ENCODE data around the gene TNFSF13.

The TNFSF13 gene

DNA sequence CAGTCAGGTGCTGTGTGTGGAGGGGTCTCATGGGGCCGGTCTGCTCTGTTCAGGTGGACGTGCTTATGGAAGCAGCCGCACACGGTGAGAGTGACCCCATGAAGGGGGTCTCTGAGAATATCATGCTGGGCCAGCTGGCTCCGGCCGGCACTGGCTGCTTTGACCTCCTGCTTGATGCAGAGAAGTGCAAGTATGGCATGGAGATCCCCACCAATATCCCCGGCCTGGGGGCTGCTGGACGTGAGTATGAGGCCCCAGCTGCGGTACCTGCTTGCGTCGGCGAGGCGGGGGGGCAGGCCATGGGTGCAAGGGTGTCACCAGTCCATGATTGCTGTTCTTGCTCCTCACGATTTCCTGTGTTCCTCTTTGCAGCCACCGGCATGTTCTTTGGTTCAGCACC, 46.4 kb upstream of the TNFSF13 start:
- Histone ChIP-seq H3K36me3 (ENCODE audit: low read length) (peaks cover 2% of the 10 kb centered on the region; the same call in 1 of the 2 replicates), H3K9ac (ENCODE audit: low read length) (no peak overlapping the region), H3K79me2 (ENCODE audit: insufficient read depth, low read length) (no peaks in the 10 kb centered on the region), H3K9me3 (ENCODE audit: insufficient read depth, low read length) (no peaks in the 10 kb centered on the region), H2AFZ (ENCODE audit: low read depth, low read length, severe bottlenecking) (no peak overlapping the region), H3F3A (ENCODE audit: insufficient read depth) (peaks cover 13% of the 10 kb centered on the region; the same call in 1 of the 2 replicates), H3K27me3 (ENCODE audit: low read length) (no peaks in the 10 kb centered on the region), H3K27ac (ENCODE audit: low read depth, low read length) (no peak overlapping the region), H3K4me2 (ENCODE audit: low read depth, low read length, poor library complexity, severe bottlenecking) (no peak overlapping the region), H3K9me2 (replicated peaks; ENCODE audit: insufficient read depth, low read length) (no peaks in the 10 kb centered on the region), H4K20me1 (ENCODE audit: low read depth, low read length) (no peaks in the 10 kb centered on the region), H3K4me3 (ENCODE audit: insufficient read depth, low read length, poor library complexity, severe bottlenecking) (no peak overlapping the region)
- TF ChIP-seq EZH2phosphoT487 (conservative IDR thresholded peaks at IDR 0.05; ENCODE audit: low read length), result no peak
- TF ChIP-seq, protein P1, sequence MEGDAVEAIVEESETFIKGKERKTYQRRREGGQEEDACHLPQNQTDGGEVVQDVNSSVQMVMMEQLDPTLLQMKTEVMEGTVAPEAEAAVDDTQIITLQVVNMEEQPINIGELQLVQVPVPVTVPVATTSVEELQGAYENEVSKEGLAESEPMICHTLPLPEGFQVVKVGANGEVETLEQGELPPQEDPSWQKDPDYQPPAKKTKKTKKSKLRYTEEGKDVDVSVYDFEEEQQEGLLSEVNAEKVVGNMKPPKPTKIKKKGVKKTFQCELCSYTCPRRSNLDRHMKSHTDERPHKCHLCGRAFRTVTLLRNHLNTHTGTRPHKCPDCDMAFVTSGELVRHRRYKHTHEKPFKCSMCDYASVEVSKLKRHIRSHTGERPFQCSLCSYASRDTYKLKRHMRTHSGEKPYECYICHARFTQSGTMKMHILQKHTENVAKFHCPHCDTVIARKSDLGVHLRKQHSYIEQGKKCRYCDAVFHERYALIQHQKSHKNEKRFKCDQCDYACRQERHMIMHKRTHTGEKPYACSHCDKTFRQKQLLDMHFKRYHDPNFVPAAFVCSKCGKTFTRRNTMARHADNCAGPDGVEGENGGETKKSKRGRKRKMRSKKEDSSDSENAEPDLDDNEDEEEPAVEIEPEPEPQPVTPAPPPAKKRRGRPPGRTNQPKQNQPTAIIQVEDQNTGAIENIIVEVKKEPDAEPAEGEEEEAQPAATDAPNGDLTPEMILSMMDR (IDR thresholded peaks at IDR 0.05; ENCODE audit: insufficient read depth, low read length, poor library complexity, severe bottlenecking), result no peak

DNA sequence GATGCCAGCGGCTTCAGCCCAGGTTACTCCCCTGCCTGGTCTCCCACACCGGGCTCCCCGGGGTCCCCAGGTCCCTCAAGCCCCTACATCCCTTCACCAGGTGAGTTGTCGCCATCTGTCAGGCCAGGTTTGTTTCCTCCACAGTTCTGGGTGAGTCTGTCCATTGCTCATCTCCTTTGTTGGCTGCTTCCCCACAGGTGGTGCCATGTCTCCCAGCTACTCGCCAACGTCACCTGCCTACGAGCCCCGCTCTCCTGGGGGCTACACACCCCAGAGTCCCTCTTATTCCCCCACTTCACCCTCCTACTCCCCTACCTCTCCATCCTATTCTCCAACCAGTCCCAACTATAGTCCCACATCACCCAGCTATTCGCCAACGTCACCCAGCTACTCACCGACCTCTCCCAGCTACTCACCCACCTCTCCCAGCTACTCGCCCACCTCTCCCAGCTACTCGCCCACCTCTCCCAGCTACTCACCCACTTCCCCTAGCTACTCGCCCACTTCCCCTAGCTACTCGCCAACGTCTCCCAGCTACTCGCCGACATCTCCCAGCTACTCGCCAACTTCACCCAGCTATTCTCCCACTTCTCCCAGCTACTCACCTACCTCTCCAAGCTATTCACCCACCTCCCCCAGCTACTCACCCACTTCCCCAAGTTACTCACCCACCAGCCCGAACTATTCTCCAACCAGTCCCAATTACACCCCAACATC, 45.6 kb upstream of the TNFSF13 start:
- no peaks in the 10 kb centered on the region for H4K20me1 ChIP-seq (ENCODE audit: low read depth, low read length)
- H3K79me2 ChIP-seq (ENCODE audit: insufficient read depth, low read length), result no peaks in the 10 kb centered on the region
- H2AFZ ChIP-seq (ENCODE audit: low read depth, low read length, severe bottlenecking), result no peak overlapping the region
- no peak overlapping the region for H3K9ac ChIP-seq (ENCODE audit: low read length)
- peaks cover 13% of the 10 kb centered on the region; the same call in 1 of the 2 replicates for H3F3A ChIP-seq (ENCODE audit: insufficient read depth)
- H3K27me3 ChIP-seq (ENCODE audit: low read length), result no peaks in the 10 kb centered on the region
- H3K27ac ChIP-seq (ENCODE audit: low read depth, low read length), result no peak overlapping the region
- H3K9me2 ChIP-seq (replicated peaks; ENCODE audit: insufficient read depth, low read length), result no peaks in the 10 kb centered on the region
- H3K4me3 ChIP-seq (ENCODE audit: insufficient read depth, low read length, poor library complexity, severe bottlenecking), result no peak overlapping the region
- TF ChIP-seq, protein P1 (IDR thresholded peaks at IDR 0.05; ENCODE audit: insufficient read depth, low read length, poor library complexity, severe bottlenecking), result no peak
- H3K36me3 ChIP-seq (ENCODE audit: low read length), result peaks cover 2% of the 10 kb centered on the region; the same call in 1 of the 2 replicates
- H3K4me2 ChIP-seq (ENCODE audit: low read depth, low read length, poor library complexity, severe bottlenecking), result no peak overlapping the region
- no peaks in the 10 kb centered on the region for H3K9me3 ChIP-seq (ENCODE audit: insufficient read depth, low read length)

DNA sequence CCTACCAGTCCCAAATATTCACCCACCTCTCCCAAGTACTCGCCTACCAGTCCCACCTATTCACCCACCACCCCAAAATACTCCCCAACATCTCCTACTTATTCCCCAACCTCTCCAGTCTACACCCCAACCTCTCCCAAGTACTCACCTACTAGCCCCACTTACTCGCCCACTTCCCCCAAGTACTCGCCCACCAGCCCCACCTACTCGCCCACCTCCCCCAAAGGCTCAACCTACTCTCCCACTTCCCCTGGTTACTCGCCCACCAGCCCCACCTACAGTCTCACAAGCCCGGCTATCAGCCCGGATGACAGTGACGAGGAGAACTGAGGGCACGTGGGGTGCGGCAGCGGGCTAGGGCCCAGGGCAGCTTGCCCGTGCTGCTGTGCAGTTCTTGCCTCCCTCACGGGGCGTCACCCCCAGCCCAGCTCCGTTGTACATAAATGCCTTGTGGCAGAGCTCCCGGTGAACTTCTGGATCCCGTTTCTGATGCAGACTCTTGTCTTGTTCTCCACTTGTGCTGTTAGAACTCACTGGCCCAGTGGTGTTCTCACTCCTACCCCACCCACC, 44.6 kb upstream of the TNFSF13 start:
- TF ChIP-seq, protein P1 (IDR thresholded peaks at IDR 0.05; ENCODE audit: insufficient read depth, low read length, poor library complexity, severe bottlenecking), result no peak
- TF ChIP-seq EZH2phosphoT487 (conservative IDR thresholded peaks at IDR 0.05; ENCODE audit: low read length), result no peak
- Histone ChIP-seq H3K79me2 (ENCODE audit: insufficient read depth, low read length) (no peaks in the 10 kb centered on the region), H3K9me2 (replicated peaks; ENCODE audit: insufficient read depth, low read length) (no peaks in the 10 kb centered on the region), H3F3A (ENCODE audit: insufficient read depth) (peaks cover 13% of the 10 kb centered on the region; the same call in 1 of the 2 replicates), H2AFZ (ENCODE audit: low read depth, low read length, severe bottlenecking) (no peak overlapping the region), H4K20me1 (ENCODE audit: low read depth, low read length) (no peaks in the 10 kb centered on the region), H3K9me3 (ENCODE audit: insufficient read depth, low read length) (no peaks in the 10 kb centered on the region), H3K27ac (ENCODE audit: low read depth, low read length) (no peak overlapping the region), H3K9ac (ENCODE audit: low read length) (no peak overlapping the region), H3K36me3 (ENCODE audit: low read length) (no peaks in the 10 kb centered on the region), H3K4me3 (ENCODE audit: insufficient read depth, low read length, poor library complexity, severe bottlenecking) (no peak overlapping the region), H3K4me2 (ENCODE audit: low read depth, low read length, poor library complexity, severe bottlenecking) (no peak overlapping the region), H3K27me3 (ENCODE audit: low read length) (no peaks in the 10 kb centered on the region)
